OCI-LY7 (cell line): ENCODE data around the gene KRT83. TPM values are rescaled to one million over a fixed set of nuclear protein-coding genes. Genes with fewer than 3 reads are reported as not detected.

ENCODE experiments used
- BruUV-seq: library from RNA; stranded (reverse); fragments of 400-500 nt; replicated peaks from 2 replicates; lab custom pipeline; 2021; lab: Mats Ljungman, UMichigan
- CTCF ChIA-PET: fragments of 300-600 bp; sonication (Branson Sonifier 250); formaldehyde crosslinking; loops from one replicate; lab custom pipeline; 2022; ENCODE audit warnings: antibody characterized with exemption; ENCODE audit not compliant: unreplicated experiment; lab: Charles Lee
- POLR2A ChIA-PET: fragments of 300-600 bp; sonication (Branson Sonifier 250); formaldehyde crosslinking; loops from one replicate; lab custom pipeline; 2022; ENCODE audit warnings: antibody characterized with exemption; lab: Charles Lee
- DNase-seq: peaks from one replicate; pipeline ENCODE4 v3.0.0-alpha.2; 2015; ENCODE audit warnings: low spot score
- H2AFZ ChIP-seq: fragments of 200-600 bp; sonication (generic), shearing (Covaris generic); 2 replicates; pipeline ENCODE4 v1.6.1; 2014; ENCODE audit warnings: mild to moderate bottlenecking, antibody characterized with exemption, low read length, moderate library complexity
- H3K27ac ChIP-seq: fragments of 200-600 bp; sonication (generic); 2 replicates; pipeline ENCODE4 v1.5.1; 2014; ENCODE audit warnings: mixed run types, low read depth, mild to moderate bottlenecking, moderate library complexity, low read length, inconsistent platforms; ENCODE audit not compliant: poor library complexity, severe bottlenecking
- H3K36me3 ChIP-seq: fragments of 200-600 bp; sonication (generic); 2 replicates; pipeline ENCODE4 v1.6.1; 2014; ENCODE audit warnings: mild to moderate bottlenecking, antibody characterized with exemption, low read length, moderate library complexity, mixed read lengths; ENCODE audit not compliant: insufficient read depth
- H3K4me1 ChIP-seq: fragments of 200-600 bp; sonication (generic); 2 replicates; pipeline ENCODE4 v1.5.1; 2014; ENCODE audit warnings: mild to moderate bottlenecking, low read length; ENCODE audit not compliant: insufficient read depth, poor library complexity, severe bottlenecking
- H3K4me2 ChIP-seq: fragments of 200-600 bp; sonication (generic); 2 replicates; pipeline ENCODE4 v1.6.1; 2014; ENCODE audit warnings: mild to moderate bottlenecking, low read length
- H3K4me3 ChIP-seq: fragments of 200-600 bp; sonication (generic); 2 replicates; pipeline ENCODE4 v1.5.1; 2014; ENCODE audit warnings: mild to moderate bottlenecking, low read depth, low read length; ENCODE audit not compliant: poor library complexity, severe bottlenecking
- H3K79me2 ChIP-seq: fragments of 200-600 bp; sonication (generic); 2 replicates; pipeline ENCODE4 v1.6.1; 2016; ENCODE audit warnings: low read depth, mild to moderate bottlenecking, low read length, moderate library complexity, mixed read lengths; ENCODE audit not compliant: insufficient read depth
- H3K9me2 ChIP-seq: fragments of 200-600 bp; sonication (generic); 2 replicates; pipeline ENCODE4 v1.6.1; 2016; ENCODE audit warnings: mild to moderate bottlenecking, low read length, mixed read lengths; ENCODE audit not compliant: insufficient read depth
- H3K9me3 ChIP-seq: fragments of 200-600 bp; sonication (generic); 2 replicates; pipeline ENCODE4 v1.6.1; 2014; ENCODE audit warnings: mild to moderate bottlenecking, mixed run types, low read length, mixed read lengths
- H4K20me1 ChIP-seq: fragments of 200-600 bp; sonication (generic); 2 replicates; pipeline ENCODE4 v1.6.1; 2014; ENCODE audit warnings: mild to moderate bottlenecking, antibody characterized with exemption, low read length, moderate library complexity, mixed read lengths; ENCODE audit not compliant: insufficient read depth
- EZH2phosphoT487 ChIP-seq: fragments of 200-600 bp; sonication (generic); IDR thresholded peaks from 2 replicates; pipeline ENCODE4 v1.6.1; 2018; ENCODE audit warnings: low read depth, borderline replicate concordance, mild to moderate bottlenecking, mixed run types, antibody characterized with exemption, low read length, moderate library complexity, mixed read lengths
- intact Hi-C: fragments of 100-400 bp; cut with micrococcal nuclease; formaldehyde crosslinking; loops from one replicate; pipeline ENCODE4 v1.10.0; 2022; ENCODE audit not compliant: unreplicated experiment
- total RNA-seq, 2 experiments: library from RNA; depleted of rRNA in 1 of 2; stranded (reverse); fragments of >200 nt in 1 of 2; shearing (Covaris generic) in 1 of 2; gene quantifications; 2 replicates each; pipeline ENCODE4 v1.2.3, GENCODE V29; 2014 to 2022
- TF ChIP-seq, protein P1 (sequence below): fragments of 200-600 bp; sonication (generic); conservative IDR thresholded peaks from 2 replicates; pipeline ENCODE4 v1.5.1; 2014; ENCODE audit warnings: mild to moderate bottlenecking, antibody characterized with exemption, low read length, moderate library complexity, mixed read lengths

The KRT83 gene
- total RNA-seq, 2 experiments from 2014 or later: not detected

DNA sequence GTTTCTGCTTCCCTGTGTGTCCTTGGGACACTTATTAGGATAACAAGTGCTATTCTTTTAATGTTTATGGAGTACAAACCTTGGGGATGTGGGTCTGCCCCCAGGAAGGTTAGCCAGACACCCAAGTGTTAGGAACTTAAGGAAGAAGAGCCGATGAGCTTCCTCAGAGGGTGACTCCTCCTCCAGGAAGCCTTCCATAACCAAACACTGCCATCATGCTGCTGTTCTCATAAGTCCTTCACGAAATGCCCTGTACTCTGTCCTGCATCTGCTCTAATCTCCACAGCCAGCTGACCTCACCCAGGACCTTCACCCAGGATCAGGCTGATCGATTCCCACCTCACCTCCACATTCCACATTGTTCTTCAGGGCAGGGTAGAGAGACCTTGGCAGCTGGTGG lies 47.3 kb upstream of the KRT83 start:
- Histone ChIP-seq H3K4me2 (no peak overlapping the region), H3K9me3 (0 out of 2 replicates have a peak, but pooled peaks cover 1% of the 10 kb centered on the region), H4K20me1 (no peaks in the 10 kb centered on the region), H3K79me2 (no peaks in the 10 kb centered on the region), H3K36me3 (no peaks in the 10 kb centered on the region), H3K9me2 (no peaks in the 10 kb centered on the region), H2AFZ (no peak overlapping the region), H3K27ac (no peak overlapping the region), H3K4me3 (no peak overlapping the region), H3K4me1 (no peaks in the 10 kb centered on the region)
- DNase-seq: no peak
- BruUV-seq: no TSS peak
- ChIA-PET POLR2A (no interaction called here), CTCF (interaction anchor here (0.6 kb wide), 1 partner anchor 525 kb away, joined by 3 read pairs; no protein-coding TSS in a partner anchor)
- intact Hi-C loops: no loop called here
- TF ChIP-seq, protein P1, sequence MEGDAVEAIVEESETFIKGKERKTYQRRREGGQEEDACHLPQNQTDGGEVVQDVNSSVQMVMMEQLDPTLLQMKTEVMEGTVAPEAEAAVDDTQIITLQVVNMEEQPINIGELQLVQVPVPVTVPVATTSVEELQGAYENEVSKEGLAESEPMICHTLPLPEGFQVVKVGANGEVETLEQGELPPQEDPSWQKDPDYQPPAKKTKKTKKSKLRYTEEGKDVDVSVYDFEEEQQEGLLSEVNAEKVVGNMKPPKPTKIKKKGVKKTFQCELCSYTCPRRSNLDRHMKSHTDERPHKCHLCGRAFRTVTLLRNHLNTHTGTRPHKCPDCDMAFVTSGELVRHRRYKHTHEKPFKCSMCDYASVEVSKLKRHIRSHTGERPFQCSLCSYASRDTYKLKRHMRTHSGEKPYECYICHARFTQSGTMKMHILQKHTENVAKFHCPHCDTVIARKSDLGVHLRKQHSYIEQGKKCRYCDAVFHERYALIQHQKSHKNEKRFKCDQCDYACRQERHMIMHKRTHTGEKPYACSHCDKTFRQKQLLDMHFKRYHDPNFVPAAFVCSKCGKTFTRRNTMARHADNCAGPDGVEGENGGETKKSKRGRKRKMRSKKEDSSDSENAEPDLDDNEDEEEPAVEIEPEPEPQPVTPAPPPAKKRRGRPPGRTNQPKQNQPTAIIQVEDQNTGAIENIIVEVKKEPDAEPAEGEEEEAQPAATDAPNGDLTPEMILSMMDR: no peak
- TF ChIP-seq EZH2phosphoT487: no peak

DNA sequence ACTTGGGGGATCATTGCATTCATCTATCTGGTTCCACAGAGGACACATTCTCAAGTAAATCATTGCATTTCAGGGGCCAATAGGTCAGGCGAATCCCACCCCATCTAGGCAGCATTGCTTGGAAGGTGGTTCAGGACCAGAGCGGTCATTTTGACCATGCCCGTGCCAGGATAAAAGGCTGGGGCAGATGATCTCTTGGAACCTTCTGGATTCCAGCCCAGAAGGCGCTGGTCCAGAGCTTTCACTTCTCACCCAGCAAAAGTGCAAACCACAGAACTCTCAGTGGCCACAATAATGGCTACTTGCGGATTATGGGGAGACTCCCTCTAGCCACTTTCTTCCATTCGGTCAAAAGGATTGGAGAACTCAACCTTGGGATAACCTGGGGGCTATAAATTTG lies 46.7 kb upstream of the KRT83 start:
- Histone ChIP-seq H3K4me3 (no peak overlapping the region), H3K4me1 (no peaks in the 10 kb centered on the region), H3K9me3 (no peaks in the 10 kb centered on the region), H3K27ac (no peak overlapping the region), H3K79me2 (no peaks in the 10 kb centered on the region), H4K20me1 (no peaks in the 10 kb centered on the region), H3K9me2 (no peaks in the 10 kb centered on the region), H3K4me2 (no peak overlapping the region), H3K36me3 (no peaks in the 10 kb centered on the region), H2AFZ (no peak overlapping the region)
- intact Hi-C loops: no loop called here
- DNase-seq: no peak
- POLR2A ChIA-PET: no interaction called here
- no TSS peak for BruUV-seq
- TF ChIP-seq, protein P1: no peak
- no peak for TF ChIP-seq EZH2phosphoT487
- CTCF ChIA-PET: no interaction called here

DNA sequence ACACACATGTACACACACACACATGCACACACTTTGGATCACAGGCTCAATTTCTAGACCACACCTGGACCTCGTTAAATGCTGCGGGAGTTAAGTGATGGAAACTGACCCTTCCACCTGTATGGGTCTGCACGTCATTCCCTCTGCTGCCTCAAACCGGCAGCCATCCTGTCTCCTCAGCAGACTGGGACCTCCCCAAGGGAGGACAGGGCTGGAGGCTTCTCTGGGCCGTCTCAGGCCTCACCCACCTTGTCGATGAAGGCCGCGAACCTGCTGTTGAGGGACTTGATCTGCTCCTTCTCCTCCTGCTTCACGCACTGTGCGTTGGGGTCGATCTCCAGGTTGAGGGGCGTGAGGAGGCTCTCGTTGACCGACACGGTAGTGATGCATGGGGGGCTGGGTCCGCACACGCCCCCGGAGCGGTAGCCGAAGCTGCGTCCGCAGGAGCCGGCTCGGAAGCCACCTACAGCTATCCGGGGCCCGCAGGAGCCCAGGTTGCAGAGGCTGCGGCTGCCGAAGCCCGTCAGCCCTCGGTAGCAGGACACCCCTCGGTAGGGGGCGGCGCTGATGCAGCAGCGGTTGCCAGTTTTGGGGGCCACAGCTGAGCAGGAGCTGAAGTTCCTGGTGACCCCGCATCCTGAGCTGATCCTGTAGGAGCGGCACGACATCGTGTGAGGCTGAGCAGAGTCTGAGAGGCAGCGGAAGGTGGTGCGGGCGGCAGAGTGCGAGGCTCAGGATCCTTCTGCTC lies 45.7 kb upstream of the KRT83 start, which contains the start of gene KRT85:
KRT85 (minus strand) TSS at position 744 of the 748 bp plus-strand sequence; CDS start at position 668, 76 bp downstream.
- Histone ChIP-seq H3K9me2 (no peaks in the 10 kb centered on the region), H3K9me3 (no peaks in the 10 kb centered on the region), H3K4me1 (no peaks in the 10 kb centered on the region), H3K79me2 (no peaks in the 10 kb centered on the region), H3K4me2 (no peak within 1 kb of the TSS), H3K27ac (no peak within 1 kb of the TSS), H4K20me1 (no peaks in the 10 kb centered on the region), H3K4me3 (no peak within 1 kb of the TSS), H2AFZ (no peak within 1 kb of the TSS), H3K36me3 (no peaks in the 10 kb centered on the region)
- ChIA-PET POLR2A (no interaction called here), CTCF (no interaction called here)
- BruUV-seq: no TSS peak
- DNase-seq: no peak
- TF ChIP-seq, protein P1: no peak
- TF ChIP-seq EZH2phosphoT487: no peak
- intact Hi-C loops: no loop called here
